CD4-positive, alpha-beta T cell treated with Interleukin-1 beta for 1 hour (primary cell): ENCODE results near the gene BTG2.

Experiments
- DNase-seq, 2 donors: peaks; one replicate each; pipeline ENCODE4 v3.0.0-alpha.2; 2020 to 2022

BTG2 gene

DNA sequence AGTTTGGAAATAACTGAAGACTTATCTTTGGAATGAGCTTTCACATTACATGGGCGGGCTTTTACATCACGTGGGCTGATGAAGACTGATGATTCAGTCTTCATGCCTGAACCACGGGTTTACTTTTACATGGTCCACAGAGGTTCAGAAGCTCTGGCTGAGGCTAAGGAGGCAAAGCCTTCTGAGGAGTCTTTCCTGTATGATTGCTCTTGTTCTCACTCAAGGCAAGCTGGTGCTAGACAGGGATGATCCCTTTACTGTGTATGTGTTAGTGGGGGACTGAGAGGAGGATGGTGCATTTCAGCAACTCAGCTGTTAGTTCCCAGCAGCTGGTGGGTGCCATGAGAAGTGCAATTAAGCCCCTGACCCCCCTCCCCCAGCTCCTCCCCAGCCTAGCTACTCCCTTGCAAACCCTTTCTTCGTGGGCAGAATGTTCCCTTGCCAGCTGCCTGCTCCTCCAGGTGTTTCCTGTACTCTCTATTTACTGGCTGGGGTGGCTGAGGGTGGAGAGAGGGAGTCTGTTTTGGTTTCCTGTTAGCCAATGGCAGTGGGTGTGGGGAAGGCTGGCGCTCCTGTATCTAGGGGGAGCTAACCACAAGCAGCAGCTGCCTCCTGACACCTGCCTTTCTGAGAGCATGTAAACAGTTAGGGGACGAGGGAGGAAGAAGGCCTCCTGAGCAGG lies 15.4 kb downstream of the BTG2 start:
- DNase-seq, result peak; percentile 83 to 84

GRCh38 chr1:203321273-203322052 lies 16.1 kb downstream of the BTG2 start:
- no peak for DNase-seq

DNA sequence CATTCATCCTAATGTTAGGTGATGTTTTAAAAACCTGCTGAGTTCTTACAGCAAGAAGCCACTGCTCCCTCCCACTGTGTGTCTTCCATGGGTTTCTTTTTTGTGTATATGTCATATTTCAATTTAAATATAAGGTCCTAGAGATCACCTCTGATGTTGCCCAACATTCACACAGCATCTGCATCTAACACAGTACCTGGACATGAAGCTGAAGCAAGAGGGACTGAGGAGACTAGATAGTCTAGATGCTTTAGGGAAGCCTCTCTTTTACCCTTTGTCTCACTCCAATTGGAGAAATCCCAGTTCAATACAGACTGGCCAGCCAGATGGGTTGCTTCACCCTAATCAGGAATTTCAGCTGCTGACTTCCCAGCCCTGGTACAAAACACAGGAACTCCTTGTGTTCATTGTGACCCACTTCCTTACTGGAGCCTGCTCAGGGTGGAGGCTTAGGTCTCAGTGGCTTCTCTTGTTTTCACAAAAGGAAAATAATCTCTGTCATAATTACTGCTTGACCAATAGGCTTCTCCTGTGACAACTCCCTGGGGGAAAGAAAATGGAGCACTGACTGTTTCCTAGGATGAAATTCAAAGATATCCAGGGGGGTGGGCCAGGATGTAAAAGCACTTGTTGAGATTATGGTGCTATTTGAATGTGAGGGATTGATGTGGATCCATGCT lies 17.3 kb downstream of the BTG2 start:
- DNase-seq, result no peak

- no peak for DNase-seq
Observed at GRCh38 chr1:203323587-203323986, 18.3 kb downstream of the BTG2 start.

DNA sequence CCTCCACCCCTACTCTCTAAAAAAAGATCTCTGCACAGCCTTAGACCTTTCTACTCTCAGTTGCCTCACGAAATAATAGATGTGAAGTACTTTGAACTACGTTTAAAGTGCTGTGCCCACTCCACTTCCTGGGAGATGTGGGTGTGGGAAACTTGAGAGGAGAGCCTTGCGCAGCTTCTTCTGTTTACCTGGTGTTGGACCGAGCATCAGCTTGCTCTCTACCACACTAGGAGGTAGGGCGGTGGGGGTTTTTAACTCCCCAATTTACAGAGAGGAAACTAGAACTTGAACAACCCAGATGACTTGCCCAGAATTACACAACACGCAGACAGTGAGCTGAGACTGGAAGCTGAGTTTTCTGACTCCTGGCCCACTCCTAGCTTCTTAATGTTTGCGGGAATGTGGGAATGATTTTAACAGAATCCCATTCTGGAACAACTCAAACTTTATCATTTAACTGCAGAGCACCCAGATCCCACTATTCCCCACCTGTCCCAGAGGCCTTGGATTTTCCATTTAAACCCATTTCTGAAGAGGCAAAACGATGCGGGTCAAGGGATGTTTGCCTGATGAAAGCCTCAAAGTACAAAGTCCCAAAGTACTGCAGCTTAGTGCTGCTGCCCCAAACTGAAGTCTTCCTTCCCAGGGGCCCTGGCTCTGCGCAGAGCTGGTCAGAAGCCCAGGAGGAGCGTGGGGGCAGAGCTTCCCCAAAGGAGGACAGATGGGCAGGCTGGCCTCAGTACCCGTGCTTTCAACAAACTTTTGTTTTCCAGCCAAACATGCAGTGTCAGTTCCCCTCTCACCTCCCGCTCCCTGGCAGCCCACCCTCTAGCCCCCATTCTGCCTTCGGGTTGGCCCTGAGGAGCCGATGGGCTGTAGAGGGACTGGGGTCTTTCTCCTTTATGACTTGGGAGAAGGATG lies 19.0 kb downstream of the BTG2 start:
- peak; percentile 69 for DNase-seq

GRCh38 chr1:203325026-203325417 lies 19.7 kb downstream of the BTG2 start:
- DNase-seq, result peak; percentile 68 to 73

- DNase-seq, result peak in 1 of 2 donors; percentile 59
Observed at GRCh38 chr1:203325418-203326091, 20.2 kb downstream of the BTG2 start.

DNA sequence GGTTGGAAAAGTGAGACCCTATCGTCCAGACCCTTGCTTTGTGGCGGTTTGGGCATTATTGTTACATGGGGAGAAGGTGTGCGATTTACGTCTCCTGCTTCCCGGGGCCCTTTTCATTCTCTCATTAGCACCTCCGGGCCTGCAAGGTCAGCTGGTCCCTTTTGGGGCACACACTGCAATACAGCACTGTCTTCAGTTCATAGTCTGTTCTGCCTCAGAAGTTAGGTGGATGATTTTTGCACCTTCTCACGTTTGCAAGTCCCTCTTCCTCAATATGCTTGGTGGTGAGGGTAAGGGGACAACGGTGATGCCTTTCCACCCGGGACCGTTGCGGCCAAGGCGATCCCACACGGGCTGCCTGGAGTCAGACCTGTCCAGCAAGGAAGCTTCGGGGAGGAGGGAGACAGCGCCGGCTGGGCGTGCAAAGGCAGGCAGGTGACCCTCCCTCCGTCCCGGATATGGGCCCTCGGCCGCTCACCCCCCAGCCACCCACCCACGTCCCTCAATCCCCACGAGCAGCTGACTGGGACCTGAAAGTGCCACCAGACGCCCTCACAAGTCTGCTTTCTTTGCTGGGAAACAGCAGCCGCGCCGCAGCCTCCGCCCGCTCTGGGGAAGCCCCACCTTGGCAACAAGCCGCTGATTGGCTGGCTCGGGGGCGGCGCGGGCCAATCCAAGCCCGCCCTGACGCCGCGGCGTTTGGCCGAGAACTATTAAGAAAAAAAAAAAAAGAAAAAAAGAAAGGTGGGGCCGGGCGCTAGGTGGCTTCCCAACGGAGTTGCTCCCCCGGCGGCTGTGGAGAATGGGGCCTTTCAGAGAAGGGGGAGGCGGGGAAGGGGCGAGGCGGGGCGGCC lies 21.7 kb downstream of the BTG2 start:
- DNase-seq, result peak; percentile 95

DNA sequence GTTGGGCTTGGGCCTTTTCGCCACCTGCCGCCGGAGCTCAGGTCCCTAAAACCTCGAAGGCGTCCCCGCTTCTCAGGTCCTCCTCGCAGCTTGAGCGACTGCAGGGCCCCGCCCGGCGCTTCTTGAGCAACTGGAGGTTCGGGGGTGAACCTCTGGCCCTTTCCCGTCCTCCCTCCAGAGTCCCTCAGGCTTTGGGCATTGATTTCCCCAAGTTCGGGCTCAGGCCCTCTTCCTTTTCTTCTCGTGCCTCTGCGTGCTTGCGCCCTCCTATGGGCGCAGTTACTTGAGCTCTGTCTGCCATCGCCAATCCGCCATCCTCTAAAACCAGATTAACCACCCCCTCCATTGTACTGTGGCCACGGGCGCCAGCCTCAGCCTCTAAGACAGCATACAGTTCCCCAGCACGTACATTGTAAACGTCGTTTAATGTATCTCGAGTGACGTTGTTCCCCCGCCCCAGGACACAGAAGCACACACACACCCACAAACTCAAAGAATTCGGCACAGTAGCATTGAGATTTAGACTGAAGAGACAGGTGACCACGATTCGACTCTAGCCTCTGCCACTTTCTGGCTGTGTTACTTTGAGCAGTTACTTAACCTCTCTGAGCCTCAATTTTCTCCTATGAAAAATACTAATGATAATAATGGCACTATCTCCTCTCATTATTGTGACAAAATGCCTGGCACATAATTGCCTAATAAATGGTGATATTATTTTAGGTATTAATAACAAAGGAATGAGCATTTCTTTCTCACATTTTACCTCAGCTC lies 22.6 kb downstream of the BTG2 start:
- DNase-seq, result peak; percentile 83 to 84

- no peak for DNase-seq
Observed at GRCh38 chr1:203328714-203329122, 23.4 kb downstream of the BTG2 start.

- DNase-seq, result no peak
Observed at GRCh38 chr1:203331224-203331623, 25.9 kb downstream of the BTG2 start.

DNA sequence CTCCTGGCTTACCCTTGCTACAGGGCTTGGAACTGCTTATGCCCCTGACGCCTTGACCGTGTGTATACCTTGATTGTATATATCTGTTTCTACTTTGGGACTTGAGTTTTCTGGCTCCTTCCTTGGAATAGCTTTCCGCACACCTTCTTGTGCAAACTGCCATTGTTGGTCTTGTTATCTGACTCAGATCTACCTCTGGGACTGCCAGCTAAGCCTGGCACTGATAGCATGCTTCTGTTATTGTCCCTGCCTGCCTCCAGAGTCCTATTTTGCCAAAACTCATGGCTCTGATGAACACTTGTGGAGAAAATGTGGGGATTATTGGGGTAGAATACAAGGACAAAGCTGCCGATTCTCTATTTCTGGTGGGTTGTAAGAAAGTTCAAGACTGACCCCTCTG lies 30.2 kb downstream of the BTG2 start:
- no peak for DNase-seq

DNA sequence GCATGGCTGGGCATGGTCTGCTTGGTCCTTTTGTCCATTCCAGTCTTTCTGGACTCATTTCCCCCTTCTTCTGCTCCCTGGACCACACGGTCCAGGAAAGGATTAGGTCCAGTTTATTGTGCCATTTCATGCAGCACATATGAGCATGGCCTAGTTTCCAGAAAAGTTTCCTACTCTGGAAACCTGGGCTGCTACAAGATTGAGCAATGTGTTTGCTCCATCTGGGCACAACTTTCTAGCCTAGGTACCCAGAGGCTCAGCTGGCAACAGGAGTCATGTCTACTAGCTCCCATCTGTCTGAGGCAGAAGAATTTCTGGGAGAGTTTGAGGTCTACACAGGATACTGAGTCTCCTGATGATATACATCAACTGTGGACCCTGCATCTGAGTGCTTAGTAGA lies 30.8 kb downstream of the BTG2 start:
- DNase-seq, result no peak

- peak; percentile 72 to 74 for DNase-seq
Observed at GRCh38 chr1:203338335-203339036, 33.2 kb downstream of the BTG2 start.

GRCh38 chr1:203340112-203340790 lies 34.9 kb downstream of the BTG2 start:
- peak; percentile 69 to 74 for DNase-seq

DNA sequence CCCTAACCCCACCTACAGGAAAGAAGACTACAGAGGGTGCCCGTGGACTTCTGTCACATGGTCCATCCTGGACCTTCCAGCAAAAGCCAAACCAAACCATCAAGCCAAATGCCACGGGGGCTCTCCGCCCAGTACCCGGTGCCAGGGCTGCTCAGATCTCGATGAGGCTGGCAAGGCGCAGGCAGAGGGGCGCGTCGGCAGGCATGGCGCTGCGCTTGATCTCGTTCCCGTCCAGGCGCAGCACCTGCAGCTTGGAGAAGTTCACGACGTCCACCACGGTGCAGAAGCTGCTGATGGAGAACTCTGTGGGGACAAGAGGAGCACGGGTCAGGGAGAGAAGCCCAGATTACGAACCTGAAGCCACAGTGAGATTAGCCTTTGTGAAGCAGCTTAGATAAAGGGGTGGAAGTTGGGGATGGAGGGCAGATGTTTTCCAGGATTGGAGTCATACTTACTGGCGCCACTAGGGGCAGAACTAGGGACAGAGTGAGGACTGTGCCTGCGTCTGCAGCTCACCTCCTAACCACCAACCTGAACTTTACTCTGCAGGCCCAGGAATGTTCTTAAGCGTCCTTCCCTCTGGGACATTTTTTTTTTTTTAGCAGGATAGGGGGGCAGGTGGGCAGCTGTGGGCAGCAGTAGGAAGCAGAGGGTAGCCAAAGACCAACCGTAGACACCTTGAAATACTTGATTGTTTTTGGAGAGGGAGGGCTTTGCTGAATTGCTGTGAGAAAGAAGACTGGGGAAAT lies 37.0 kb downstream of the BTG2 start:
- peak; percentile 36 to 53 for DNase-seq

DNA sequence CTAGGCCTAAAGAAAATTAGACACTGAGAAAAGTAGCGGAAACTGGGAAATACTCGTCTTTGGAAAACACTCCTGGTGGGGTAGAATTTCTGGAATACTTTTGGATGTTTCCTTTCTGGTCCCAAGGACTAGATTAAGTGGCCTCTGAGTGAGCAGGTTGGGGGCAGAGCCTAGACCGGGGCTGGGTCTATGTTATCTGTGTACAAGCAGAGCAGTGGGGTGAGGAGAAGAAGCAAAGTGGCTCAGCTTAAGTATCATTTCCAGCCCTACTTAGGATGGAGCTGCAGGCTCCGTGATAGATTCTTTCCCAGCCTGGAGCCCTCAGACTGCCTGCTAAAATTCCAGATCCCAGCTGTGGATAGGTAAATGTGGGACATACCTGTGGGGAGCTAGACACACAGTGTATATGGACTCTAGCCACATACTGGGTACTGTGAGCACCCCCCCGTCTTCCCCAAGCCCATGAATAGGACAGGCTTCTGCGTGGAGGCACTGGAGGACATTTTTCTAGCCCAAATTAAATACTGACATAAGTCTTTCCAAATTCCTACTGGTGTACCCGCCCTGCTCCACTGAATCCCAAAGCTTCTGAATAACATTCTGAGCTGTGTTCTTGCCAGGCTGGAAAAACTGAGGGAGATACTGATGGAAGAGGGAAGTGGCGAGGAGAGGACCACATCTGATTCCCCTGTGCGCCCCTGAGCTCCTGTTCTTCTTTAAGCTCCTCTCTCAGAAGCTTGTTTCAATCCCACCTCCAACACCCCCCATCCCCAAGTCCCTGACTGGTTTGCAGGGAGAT lies 38.8 kb downstream of the BTG2 start:
- DNase-seq, result no peak
